GM10266 (cell line): Measurements from ENCODE around the gene DNMT3L.

Experiments
- DNase-seq: peaks from one replicate; pipeline ENCODE4 v3.0.0; 2012; ENCODE audit errors: extremely low spot score
- TF ChIP-seq, protein P1 (sequence below): IDR thresholded peaks from 2 replicates; pipeline ENCODE4 v1.5.1; 2012; ENCODE audit warnings: mild to moderate bottlenecking, low read depth; ENCODE audit not compliant: control insufficient read depth, insufficient read depth; ENCODE audit errors: missing control alignments

Gene DNMT3L

DNA sequence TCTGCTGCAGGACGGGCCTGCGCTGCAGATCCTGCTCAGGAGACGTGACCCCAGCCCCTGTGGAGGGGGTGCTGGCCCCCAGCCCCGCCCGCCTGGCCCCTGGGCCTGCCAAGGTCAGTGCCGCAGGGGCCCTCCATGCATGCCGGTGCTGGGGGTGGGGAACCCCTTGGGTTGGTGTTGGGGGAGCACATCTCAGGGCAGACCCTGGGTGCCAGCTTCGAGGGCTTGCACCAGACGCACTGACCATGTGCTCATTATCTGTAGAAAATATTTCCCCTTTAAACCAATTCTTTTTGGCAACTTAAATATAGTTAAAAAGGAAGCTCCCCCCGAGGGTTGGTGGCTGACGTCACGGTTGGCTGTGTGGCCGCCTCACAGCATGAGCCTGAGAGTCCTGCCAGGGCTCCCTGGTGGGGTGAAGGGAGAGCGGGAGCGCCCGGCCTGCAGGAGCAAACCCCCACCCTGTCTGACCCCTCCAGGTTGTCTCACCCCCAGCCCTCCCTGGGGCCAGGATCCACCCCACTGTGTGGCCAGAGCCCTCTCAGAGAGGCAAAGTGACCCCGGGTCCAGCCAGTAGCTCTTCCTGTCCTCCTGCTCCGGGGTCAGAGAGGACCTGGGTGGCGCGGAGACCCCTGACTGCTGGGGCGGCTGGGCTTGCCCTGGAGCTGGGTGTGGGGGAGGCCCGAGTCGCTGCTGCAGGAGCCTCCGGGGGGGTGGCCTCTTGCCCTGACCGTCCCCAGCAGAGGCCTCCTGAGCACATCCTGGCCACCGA lies 32.9 kb upstream of the DNMT3L start:
- no peak for DNase-seq
- TF ChIP-seq, protein P1, sequence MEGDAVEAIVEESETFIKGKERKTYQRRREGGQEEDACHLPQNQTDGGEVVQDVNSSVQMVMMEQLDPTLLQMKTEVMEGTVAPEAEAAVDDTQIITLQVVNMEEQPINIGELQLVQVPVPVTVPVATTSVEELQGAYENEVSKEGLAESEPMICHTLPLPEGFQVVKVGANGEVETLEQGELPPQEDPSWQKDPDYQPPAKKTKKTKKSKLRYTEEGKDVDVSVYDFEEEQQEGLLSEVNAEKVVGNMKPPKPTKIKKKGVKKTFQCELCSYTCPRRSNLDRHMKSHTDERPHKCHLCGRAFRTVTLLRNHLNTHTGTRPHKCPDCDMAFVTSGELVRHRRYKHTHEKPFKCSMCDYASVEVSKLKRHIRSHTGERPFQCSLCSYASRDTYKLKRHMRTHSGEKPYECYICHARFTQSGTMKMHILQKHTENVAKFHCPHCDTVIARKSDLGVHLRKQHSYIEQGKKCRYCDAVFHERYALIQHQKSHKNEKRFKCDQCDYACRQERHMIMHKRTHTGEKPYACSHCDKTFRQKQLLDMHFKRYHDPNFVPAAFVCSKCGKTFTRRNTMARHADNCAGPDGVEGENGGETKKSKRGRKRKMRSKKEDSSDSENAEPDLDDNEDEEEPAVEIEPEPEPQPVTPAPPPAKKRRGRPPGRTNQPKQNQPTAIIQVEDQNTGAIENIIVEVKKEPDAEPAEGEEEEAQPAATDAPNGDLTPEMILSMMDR = no peak

DNA sequence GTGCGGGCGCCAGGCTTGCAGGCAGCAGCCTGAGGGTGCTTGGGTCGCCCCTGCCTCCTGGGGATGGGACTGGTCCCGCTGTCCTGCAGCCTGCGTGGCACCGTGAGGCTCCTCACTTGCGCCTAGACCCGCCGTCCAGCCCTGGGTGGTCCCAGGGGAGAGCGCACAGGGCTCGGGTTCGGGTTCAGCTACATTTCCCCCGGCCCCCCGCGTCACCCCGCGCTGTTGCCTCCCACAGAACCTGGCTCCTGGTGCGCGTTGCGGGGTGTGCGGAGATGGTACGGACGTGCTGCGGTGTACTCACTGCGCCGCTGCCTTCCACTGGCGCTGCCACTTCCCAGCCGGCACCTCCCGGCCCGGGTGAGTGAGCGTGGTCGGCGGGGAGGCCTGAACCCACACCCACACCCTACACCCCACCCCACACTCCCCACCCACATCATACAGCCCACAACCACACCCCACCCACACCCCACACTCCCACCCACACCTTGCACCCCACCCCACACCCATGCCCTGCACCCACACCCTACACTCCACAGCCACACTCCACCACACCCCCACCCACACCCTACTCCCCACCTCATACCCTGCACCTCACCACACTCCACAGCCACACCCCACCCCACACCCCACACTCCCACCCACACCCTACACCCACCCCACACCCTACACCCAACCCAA lies 32.0 kb upstream of the DNMT3L start:
- TF ChIP-seq, protein P1 = no peak
- DNase-seq = no peak

- no peak for DNase-seq
Observed at GRCh38 chr21:44292812-44293195, 31.1 kb upstream of the DNMT3L start.

DNA sequence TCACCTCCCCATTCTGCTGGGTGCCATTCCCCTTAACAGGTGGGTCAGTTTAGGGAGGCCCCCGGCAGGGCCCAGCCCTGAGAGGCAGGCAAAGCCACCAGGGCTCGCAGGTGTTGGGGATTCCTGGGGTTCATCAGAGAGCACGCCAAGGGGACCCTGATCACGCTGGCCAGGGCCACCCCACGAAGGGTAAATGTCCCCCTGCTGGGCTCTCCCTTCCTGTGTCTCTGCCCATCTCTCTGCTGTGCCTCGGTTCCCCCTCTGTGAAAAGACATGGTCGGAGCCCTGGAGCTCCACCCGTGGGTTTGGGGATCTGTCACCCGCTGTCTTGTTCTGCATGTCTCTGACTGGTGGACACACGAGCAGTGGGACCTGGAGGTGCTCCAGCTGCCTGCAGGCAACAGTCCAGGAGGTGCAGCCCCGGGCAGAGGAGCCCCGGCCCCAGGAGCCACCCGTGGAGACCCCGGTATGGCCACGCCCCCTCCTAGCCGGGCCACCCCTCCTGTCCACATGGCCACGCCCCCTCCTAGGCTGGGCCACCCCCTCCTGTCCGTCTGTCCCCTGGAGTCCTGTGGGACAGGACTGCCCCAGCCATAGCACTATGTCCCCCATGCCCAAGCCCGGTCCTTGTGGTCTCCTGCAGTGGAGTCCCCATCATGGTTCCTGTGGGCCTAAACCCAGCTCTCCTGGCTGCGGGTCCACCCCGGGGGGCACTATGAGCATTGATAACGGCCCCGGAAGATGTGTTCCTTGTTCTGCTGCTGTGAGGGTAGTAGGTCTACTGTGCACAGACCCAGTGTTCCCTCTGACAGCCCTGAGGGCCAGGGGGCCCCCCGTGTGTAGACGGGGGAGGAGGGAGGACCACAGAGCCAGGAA lies 30.5 kb upstream of the DNMT3L start:
- TF ChIP-seq, protein P1 = no peak
- DNase-seq = no peak

More at GRCh38 chr21:44292812-44293195, 31.1 kb upstream of the DNMT3L start:
- TF ChIP-seq, protein P1 = no peak

- no peak for DNase-seq
- TF ChIP-seq, protein P1 = no peak
Observed at GRCh38 chr21:44291078-44291935, 29.6 kb upstream of the DNMT3L start.

GRCh38 chr21:44290327-44291077 lies 28.8 kb upstream of the DNMT3L start:
- DNase-seq = no peak
- TF ChIP-seq, protein P1 = no peak
